GM12865 (cell line): ENCODE measurements around the gene KRTAP5-1.

Source experiments
- DNase-seq: peaks from one replicate; pipeline ENCODE4 v3.0.0; 2010; ENCODE audit warnings: low read depth
- H3K4me3 ChIP-seq: 2 replicates; pipeline ENCODE4 v1.5.1; 2011; ENCODE audit warnings: mild to moderate bottlenecking, low read depth, low read length, control low read depth
- TF ChIP-seq, protein P1 (sequence below): IDR thresholded peaks from 2 replicates; pipeline ENCODE4 v1.5.1; 2011; ENCODE audit warnings: low read length, control low read depth, low read depth, inconsistent platforms; ENCODE audit not compliant: insufficient read depth; ENCODE audit errors: missing control alignments

The KRTAP5-1 gene

DNA sequence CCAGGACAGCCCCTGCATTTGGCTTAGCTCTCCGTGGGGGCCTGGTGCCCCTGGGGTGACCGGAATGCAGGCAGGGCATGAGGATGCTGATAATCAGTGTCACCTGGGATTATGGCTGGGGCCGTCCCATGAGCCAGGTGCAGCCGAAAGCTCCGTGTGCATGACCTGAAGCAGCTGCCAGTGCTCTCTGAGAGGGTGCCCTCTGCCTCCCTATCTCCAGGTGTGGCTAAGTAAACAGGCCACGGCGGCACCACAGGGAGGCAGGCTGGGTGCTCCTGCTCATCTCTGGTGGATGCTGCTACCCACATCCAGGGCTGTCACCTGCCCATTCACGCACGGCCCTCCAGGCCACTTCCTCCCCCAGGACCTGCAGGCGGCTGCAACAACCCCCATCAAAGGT lies 42.8 kb downstream of the KRTAP5-1 start:
- no peak overlapping the region for H3K4me3 ChIP-seq
- TF ChIP-seq, protein P1, sequence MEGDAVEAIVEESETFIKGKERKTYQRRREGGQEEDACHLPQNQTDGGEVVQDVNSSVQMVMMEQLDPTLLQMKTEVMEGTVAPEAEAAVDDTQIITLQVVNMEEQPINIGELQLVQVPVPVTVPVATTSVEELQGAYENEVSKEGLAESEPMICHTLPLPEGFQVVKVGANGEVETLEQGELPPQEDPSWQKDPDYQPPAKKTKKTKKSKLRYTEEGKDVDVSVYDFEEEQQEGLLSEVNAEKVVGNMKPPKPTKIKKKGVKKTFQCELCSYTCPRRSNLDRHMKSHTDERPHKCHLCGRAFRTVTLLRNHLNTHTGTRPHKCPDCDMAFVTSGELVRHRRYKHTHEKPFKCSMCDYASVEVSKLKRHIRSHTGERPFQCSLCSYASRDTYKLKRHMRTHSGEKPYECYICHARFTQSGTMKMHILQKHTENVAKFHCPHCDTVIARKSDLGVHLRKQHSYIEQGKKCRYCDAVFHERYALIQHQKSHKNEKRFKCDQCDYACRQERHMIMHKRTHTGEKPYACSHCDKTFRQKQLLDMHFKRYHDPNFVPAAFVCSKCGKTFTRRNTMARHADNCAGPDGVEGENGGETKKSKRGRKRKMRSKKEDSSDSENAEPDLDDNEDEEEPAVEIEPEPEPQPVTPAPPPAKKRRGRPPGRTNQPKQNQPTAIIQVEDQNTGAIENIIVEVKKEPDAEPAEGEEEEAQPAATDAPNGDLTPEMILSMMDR: no peak
- DNase-seq: no peak

DNA sequence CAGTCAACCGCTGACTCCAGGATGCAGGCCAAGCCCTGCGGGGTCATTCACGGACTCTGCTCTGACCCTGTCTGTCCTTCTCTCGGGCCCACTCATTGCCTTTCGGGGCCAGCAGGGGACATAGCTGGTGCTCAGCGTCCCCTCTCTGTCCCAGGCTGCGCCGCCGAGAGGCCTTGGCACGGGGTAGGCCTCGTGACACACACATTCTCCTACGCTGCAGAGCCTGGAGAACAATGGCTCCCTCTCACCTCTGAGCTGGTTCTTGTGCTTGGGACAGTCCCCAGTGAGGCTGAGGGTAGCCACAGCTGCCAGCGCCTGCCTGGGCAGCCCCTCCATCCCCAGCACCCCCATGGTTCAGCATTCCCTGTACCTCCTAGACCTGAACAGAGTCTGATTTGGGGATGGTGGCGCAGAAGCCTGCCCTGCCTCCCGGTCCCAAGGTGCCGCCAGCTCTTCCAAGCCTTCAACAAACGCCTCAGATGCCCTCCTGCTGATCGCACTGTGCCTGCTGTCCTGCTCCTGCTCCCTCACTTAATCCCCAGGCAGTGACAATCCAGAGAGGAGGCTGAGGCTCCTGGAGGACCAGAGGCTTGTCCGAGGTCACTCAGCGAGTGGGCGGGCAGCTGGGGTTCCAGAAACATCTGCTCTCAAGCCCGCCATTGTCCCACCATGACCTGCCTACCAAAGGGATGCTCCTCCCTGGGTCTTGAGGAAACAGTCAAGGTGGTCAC lies 43.4 kb downstream of the KRTAP5-1 start:
- no peak overlapping the region for H3K4me3 ChIP-seq
- TF ChIP-seq, protein P1: no peak
- no peak for DNase-seq

DNA sequence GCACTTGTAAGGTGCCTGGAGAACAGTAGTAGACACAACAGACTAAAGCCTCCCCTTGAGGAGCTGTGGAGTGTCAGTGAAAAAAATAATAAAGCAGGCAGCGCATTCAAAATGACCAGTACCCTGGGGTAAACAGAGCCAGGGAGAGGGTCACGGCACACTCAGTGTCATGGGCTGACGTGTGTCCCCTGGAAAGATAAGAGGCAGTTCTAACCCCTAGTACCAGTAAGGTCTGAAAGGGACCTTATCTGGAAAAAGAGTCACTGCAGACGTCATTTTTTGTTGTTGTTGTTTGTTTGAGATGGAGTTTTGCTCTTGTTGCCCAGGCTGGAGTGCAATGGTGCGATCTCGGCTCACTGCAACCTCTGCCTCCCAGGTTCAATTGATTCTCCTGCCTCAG lies 45.0 kb downstream of the KRTAP5-1 start:
- no peak overlapping the region for H3K4me3 ChIP-seq
- no peak for DNase-seq
- TF ChIP-seq, protein P1: no peak

DNA sequence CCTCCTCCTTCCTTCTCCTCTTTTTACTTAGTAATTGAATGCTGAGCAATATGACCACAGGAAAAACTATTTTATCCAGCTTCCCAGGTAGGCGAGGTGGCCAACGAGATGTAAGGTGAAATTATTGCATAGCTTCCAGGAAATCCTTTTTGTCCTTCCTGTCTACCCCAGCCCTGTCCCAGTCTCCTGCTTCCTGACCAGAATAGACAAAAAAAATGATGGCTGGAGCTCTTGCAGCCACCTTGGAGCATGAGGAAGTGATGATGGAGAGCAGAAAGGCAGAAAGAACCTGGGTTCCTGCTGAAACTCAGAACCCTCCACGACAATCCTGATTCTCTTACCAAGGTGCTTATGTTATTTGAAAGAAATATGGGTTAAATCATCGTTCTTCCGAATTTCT lies 46.9 kb downstream of the KRTAP5-1 start:
- H3K4me3 ChIP-seq: no peak overlapping the region
- DNase-seq: no peak
- TF ChIP-seq, protein P1: no peak

DNA sequence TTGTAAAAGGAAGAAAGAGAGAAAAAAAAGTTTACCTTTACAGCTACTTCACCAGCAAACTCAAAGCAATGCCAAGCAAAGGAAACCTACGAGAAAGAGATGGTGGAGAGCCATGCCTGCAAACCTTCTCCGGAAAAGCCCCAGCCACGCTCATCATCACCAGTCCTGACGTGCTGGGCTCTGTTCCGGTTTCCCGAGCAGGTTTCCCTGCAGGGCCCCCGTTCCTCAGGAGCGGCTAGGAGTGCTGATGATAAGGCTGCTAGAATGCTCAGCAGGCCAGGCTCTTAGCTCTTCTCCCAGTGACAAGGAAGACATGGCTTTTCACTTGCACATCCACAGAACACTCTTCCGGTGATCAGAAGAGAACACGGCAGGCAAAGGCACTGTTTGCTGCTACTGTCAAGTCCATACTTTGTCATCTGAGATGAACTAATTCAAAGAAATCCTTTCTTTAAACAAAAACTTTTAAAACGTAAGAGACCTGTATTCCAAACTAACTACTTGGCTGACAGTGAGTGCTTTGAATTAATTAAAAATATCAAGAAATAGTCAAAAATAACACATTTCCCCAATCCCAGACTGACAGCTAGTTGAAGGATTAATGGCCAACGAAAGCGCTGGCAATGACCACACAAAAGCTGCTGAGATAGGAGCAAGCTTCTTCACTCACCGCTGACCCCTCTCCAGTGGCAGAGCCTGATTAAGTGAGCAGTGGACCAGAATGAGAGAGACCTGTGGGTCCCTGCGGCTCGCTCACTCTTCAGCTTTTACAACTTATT lies 48.8 kb downstream of the KRTAP5-1 start:
- TF ChIP-seq, protein P1: no peak
- no peak overlapping the region for H3K4me3 ChIP-seq
- no peak for DNase-seq

DNA sequence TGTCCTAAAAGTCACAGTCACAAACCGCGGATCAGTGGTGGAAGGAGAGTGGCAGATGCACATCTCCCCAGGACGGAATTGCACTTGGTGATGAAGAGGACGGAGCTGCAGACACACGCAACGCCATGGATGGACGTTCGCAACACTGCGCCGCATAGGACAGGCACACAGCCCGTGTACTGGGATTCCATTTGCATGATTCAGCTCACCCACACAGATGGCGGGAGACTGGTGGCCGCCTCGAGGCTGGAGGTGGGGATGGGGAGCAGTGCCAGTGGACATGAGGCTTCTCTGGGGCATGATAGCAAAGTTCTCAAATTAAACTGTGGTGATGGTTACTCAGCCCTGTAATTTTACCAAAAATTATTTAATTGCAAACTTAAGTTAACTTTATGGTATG lies 50.4 kb downstream of the KRTAP5-1 start:
- TF ChIP-seq, protein P1: no peak
- DNase-seq: no peak

More for the DNA sequence above, 50.4 kb downstream of the KRTAP5-1 start:
- H3K4me3 ChIP-seq: no peak overlapping the region
